HG02943 (cell line): Measurements from ENCODE around the gene CDCA4.
A peak's percentile ranks its signal among the peaks of the same experiment; 100 is the strongest.
"Not testable (repeated sequence)": the region's sequence is repeated elsewhere in the genome, so short reads cannot be mapped to it uniquely, and the experiment has no call there.

Experiments used
- ATAC-seq: cut with Tn5 transposase; IDR thresholded peaks from one replicate; pipeline ENCODE4 v1.9.1; 2021; ENCODE audit warnings: mild to moderate bottlenecking, low read depth, moderate library complexity; ENCODE audit not compliant: unreplicated experiment

Gene CDCA4

GRCh38 chr14:105020815-105021655 lies at the start of gene CDCA4:
CDCA4 (minus strand) TSS chr14:105021083; CDS start chr14:105011929, 9,154 bp downstream.
- ATAC-seq = peak; percentile 66

GRCh38 chr14:105069871-105070759 lies 49.2 kb upstream of the CDCA4 start:
- ATAC-seq = peak; percentile 45

DNA sequence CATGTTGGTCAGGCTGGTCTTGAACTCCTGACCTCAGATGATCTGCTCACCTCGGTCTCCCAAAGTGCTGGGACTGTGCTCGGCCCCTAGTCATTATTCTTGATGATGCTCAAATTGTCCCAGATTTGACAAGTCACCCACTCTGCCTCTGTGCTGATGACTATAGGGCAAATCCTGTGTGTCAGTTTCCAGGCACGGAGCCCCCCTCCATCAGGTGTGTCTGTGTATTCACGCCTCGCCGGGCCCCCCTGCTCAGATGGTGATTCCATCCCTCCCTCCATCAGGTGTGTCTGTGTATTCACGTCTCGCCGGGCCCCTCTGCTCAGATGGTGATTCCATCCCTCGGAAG lies 48.6 kb upstream of the CDCA4 start:
- ATAC-seq = no peak

DNA sequence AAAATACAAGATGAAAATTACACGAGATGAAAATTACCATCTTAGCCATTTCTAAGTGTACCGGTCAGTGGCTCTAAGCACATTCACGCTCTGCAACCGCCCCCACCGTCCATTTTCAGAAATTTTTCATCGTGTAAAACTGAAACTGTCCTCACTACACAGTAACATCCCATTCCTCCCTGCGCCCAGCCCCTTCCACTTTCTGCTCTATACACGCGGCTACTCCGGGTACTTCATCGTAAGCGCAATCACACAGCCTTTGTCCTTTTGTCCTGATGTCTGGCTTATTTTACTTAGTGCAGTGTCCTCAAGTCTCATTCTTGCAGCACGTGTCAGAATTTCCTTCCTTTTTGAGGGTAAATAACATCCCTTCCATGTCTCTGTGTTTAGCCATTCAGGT lies 47.9 kb upstream of the CDCA4 start:
- ATAC-seq = no peak

DNA sequence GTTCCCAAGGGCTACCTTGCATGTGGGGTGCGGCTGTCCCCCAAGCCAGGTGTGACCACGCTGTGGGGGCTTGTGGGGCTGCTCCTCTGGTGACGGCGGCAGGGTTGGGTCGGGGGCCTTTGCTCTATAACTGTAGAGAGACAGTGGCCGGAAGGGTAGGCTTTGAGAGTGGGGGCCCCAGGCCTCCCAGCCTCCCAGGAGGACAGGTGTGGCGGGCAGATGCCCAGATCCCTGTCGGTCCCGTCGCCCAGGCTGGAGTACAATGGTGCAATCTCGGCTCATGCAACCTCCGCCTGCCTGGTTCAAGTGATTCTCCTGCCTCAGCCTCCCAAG lies 47.1 kb upstream of the CDCA4 start:
- no peak for ATAC-seq

DNA sequence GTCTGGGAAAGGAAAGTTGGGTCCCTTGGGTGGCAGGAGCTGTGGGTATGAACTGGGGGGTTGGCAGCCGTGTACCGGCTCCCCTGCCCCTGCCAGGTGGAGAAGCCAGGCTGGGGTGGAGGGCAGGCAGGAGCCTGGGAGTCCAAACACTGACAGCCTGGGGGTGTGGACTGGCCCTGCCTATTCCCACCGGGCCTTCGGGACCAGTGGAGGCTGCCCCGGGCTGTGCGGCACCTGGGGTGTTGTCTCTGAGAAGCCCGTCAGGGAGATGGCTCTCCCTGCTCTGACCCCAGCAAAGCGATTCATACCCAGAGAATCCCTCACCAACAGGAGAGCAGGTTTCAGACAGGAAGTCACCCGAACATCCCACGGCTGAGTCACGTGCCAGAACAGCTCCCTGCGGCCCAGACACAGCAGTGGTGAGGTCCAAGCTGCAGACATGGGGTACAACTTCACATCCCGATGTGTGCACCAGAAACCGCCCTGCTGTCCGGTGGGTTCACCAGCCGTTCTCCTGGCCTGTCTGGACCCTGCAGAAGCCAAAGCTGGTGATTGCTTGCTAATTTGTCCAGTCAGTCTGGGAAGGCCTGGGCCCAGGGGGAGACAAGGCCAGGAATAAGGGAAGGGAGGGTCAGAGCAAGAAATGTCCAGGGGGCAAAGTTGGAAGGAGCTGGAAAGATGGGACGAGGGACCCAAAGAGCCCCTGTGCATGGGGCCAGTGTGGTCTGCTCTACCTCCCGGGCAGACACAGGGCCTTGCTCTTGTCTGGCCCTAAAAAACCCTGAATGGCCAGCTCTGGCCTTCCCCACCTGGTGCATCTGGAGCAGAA lies 46.5 kb upstream of the CDCA4 start:
- ATAC-seq = no peak

DNA sequence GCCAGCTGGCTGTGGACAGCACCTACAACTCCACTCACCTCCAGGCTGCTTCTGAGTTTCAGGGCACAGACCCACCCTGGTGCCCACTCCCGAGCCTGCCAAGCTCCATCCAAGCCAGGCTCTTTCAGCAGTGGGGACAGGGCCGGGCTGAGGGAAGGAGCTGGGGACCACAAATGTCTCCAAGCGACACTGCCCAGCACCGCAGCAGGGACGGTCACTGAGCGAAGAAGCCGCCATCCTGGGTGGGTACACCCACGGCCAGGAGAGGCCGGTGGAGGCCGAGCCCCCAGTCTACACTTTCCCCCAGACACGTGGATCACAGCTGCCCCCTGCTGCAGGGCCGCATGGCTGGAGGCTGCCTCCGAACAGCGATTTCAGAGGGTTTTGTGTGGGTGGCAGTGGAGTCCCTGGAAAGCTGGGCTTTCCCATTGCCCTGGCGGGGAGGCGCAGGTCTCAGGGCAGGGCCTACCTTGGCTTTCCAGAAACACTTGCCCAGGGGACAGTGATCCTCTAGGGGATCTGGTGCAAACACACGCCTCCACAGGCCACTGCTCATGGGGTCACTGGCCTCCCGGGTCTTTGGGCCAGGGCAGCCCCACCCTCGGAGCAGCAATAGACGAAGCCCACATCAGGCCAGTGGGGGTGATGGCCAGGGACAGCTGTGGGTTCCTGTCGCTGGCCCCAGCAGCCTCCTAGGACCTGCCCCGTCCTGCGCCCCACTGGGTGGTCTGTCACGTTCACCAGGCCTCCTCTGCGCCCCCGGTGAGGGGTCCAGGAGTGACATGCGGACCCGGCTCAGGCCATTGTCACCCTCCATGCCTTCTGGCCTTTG lies 45.6 kb upstream of the CDCA4 start:
- no peak for ATAC-seq

DNA sequence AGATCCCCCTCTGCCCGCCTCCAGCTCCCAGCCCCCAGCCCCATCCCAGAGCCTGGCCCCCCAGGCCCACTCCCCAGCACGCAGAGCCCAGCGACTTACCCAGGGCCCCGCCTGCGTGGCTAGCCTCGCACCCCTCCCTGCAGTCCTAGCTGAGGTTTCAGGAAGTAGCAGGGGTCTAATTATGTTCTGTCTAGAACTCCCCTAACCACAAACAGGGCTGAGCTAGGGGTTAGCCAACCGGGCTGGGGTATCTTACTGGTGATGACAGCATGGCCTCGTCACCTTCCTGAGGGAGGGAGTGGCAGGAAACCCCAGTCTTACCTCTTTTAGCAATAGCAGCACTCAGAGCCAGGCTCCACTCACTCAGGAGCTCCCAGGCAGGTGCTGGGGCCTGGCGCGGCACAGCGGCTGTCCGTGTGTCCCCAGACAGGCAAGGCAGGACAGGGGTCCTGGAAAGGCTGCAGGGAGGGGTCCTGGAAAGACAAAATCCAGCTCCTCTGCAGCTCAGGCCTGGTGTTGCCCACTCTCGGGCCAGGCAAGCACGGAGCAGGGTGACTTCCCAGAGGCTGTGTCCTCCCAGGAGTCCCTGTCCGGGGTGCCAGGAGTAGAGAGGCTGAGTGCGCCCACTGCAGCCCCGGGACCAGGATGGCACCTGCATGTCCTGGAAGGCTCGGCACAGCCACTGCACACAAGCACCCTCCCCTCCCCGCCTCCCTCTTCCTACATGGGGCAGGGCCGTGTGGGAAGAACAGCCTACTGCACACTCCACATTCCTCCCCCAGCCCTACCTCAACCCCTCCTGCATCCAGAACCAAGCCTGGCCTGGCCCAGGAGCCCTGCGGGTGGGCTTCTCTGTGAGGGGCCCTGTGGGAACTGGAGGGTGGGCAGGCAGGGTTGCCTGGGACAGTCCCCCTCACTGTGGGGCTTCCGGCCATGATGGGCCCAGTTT lies 44.7 kb upstream of the CDCA4 start, which contains the start of gene GPR132:
TSS of gene GPR132 (minus strand) at position 151 of the 949 bp plus-strand sequence. CDS start 10,010 bp downstream, outside the sequence.
- ATAC-seq = peak; percentile 36

- ATAC-seq = no peak
Measured at GRCh38 chr14:105064721-105065143, 43.8 kb upstream of the CDCA4 start.

DNA sequence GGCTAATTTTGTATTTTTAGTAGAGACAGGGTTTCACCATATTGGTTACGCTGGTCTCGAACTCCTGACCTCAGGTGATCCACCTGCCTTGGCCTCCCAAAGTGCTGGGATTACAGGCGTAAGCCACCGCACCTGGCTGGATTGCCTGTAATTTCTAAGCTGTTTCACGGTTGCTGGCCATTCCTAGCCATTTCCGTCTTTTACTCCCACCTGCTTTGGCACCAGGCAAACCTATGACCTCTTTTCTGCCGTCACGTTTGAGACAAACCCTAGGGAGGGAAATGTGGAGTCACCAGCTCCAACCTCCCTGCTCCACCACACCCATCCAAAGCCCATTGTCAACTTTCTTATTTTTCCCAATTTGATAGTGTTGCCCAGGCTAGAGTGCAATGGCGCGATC lies 43.1 kb upstream of the CDCA4 start:
- ATAC-seq = no peak

DNA sequence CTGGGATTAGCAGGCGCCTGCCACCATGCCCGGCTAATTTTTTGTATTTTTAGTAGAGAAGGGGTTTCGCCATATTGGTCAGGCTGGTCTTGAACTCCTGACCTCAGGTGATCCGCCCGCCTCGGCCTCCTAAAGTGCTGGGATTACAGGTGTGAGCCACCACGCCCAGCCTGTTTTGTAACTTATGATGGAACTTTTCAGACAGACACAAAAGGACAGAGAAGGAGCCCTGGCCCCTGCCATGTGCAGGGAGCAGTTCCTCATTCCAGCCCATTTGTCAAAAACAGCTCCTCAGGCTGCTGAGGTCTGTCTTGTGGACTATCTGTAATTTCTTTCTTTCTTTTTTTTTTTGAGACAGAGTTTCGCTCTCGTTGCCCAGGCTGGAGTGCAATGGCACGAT lies 42.6 kb upstream of the CDCA4 start:
- not testable (repeated sequence) for ATAC-seq

DNA sequence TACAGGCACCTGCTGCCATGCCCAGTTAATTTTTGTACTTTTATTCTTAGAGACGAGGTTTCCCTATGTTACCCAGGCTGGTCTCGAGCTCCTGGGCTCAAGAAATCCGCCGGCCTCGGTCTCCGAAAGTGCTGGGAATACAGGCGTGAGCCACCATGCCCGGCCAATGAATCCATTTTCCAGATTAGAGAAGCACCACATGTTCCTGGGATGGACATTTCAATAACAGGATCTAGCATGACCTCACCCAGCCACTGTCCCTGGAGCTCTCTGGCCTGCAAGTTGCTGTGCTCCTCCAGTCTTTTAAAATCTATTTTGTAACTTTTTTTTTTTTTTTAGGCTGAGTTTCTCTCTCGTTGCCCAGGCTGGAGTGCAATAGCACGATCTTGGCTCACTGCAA lies 42.2 kb upstream of the CDCA4 start:
- no peak for ATAC-seq

DNA sequence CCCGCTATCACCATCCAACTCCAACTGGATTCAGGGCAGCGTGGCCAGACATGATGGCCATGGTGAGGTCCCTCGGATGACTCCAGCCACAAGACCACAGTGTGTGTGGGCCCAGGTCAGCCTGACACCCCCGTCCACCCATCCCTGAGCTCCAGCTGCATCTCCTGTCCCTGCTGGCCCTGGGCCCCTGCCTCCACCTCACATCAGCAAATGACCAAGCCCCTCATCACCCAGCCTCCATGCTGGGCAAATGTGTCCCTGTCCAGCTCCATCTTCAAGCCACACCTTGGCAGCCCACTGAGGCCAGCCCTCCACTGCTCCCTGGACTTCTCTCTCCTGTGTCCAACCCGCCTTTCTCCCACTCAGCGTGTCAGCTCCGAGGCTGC lies 41.2 kb upstream of the CDCA4 start:
- ATAC-seq = no peak

GRCh38 chr14:105061428-105062047 lies 40.7 kb upstream of the CDCA4 start:
- ATAC-seq = no peak

DNA sequence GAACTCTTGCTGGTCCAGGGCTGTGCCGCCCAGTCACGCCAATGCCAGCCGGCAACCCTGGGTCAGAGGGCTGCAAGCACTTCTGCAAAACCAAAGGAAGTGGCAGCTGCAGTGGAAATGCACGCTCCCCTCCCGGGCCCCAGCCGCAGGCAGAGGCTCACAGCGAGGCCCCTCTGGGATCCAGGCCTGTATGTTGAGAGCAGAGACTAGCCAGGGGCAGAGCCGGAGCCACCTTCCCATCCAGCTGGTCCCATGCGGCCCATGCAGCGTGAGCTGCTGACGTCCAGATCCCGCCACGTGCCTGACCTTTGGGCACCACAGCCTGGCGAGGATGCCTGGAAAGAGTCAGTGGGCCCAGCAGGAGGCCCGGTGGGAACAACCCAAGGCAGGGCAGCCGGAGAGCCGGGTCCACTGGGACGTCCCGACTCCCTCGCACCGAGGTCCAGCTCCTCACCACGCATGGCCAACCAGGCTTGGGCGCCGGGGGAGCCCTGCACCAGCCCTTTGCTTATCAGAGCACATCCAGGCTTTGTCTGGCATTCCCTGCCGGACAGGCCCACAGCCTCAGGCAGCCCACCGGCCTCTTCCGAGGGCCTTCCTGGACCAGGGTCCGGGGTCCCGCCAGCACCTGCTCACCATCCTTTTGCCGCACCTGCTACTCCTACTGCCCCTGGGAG lies 40.0 kb upstream of the CDCA4 start:
- no peak for ATAC-seq

DNA sequence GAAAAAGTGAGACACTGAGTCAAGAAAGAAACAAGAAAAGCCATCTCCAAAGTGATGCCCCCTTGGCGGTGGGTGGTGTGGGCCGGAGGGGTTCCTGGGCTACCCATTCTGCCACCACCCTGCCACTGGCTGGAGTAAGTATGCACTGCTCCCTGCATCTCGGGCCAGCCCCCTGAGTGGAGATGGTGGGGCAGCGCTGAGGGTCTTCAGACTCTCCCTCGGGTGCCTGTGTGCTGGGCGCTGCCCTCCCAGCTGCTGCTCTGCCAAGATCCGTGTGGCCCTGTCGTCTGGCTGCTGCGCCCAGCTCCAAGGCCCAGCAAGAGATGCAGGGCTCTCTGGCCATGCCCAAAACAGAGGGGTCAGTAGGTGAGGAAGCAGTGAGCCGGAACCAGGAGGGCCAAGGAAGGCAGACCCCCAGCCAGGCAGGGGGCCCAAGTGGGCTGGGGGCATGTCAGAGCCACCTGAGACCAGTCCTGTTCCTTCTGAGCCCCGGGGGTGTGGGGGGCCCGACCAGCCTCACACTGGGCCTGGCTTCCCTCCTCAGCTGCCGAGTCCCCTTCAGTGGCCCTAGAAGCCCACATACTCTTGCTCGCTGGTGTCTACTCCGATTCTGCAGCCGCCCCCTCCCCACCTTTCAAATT lies 39.2 kb upstream of the CDCA4 start:
- ATAC-seq = no peak
